Measurements from ENCODE around the gene TMEM106C. TPM values are rescaled to one million over a fixed set of nuclear protein-coding genes. Genes with fewer than 3 reads are reported as not detected.

The TMEM106C gene
- polyA plus RNA-seq, 1 donor (not counting 4 experiments of a cell fraction or from before 2014, with no cell fraction given) = 134 TPM

DNA sequence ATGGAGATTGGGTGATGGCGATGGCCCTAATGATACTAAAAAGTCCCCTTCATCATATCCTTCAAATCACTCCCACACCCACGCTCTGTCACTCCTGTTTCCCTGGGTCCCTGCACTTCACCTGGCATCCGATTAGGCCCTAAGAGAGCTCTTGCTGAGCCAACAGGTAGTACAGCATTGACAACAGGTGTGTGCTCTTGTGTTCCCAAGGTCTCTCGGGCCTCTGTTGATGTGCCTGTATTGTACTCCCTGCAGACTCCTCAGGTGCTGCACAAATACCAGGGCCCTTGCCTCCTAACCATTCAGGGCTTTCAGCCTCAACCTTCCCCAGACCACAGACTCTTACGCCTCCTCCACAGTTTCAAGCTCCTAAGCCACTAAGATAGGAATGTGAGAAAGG, 32.8 kb upstream of the TMEM106C start:
- Histone ChIP-seq H4K20me1 (ENCODE audit: control insufficient read depth, extremely low read depth, insufficient read depth, low read length) (no peaks in the 10 kb centered on the region), H3K9me1 (ENCODE audit: control insufficient read depth, extremely low read depth, insufficient read depth, low read length) (no peaks in the 10 kb centered on the region), H3K9me3 (ENCODE audit: control insufficient read depth, low read depth, low read length) (no peaks in the 10 kb centered on the region), H3K36me3 (ENCODE audit: control insufficient read depth in 2 of 2, extremely low read depth in 1 of 2, insufficient read depth in 2 of 2, low read length in 2 of 2) (no peaks in the 10 kb centered on the region), H3K4me2 (ENCODE audit: control insufficient read depth, extremely low read depth, insufficient read depth, low read depth, low read length) (no peak overlapping the region), H3K27ac (ENCODE audit: control insufficient read depth, insufficient read depth, low read length) (no peak overlapping the region), H2AFZ (ENCODE audit: control insufficient read depth, low read length) (no peak overlapping the region), H3K27me3 (ENCODE audit: control insufficient read depth, extremely low read depth, insufficient read depth, low read length) (peaks cover 26% of the 10 kb centered on the region), H3K4me1 (ENCODE audit: control insufficient read depth, extremely low read depth, insufficient read depth, low read length) (no peaks in the 10 kb centered on the region), H3K79me2 (ENCODE audit: control insufficient read depth, insufficient read depth, low read length) (no peaks in the 10 kb centered on the region), H3K9ac (ENCODE audit: control insufficient read depth, extremely low read depth, insufficient read depth, low read length) (no peak overlapping the region), H3K4me3 (ENCODE audit: control insufficient read depth in 2 of 3, extremely low read depth in 1 of 3, insufficient read depth in 2 of 3, low read depth in 1 of 3, low read length in 3 of 3) (no peak overlapping the region)
- FAIRE-seq (no peak), DNase-seq (ENCODE audit: low read depth, low spot score) (no peak)
- no peak for TF ChIP-seq EZH2 (IDR thresholded peaks at IDR 0.05; ENCODE audit: low read length)
- TF ChIP-seq, protein P1, sequence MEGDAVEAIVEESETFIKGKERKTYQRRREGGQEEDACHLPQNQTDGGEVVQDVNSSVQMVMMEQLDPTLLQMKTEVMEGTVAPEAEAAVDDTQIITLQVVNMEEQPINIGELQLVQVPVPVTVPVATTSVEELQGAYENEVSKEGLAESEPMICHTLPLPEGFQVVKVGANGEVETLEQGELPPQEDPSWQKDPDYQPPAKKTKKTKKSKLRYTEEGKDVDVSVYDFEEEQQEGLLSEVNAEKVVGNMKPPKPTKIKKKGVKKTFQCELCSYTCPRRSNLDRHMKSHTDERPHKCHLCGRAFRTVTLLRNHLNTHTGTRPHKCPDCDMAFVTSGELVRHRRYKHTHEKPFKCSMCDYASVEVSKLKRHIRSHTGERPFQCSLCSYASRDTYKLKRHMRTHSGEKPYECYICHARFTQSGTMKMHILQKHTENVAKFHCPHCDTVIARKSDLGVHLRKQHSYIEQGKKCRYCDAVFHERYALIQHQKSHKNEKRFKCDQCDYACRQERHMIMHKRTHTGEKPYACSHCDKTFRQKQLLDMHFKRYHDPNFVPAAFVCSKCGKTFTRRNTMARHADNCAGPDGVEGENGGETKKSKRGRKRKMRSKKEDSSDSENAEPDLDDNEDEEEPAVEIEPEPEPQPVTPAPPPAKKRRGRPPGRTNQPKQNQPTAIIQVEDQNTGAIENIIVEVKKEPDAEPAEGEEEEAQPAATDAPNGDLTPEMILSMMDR (optimal IDR thresholded peaks at IDR 0.05 in 1 of 3, IDR thresholded peaks at IDR 0.05 in 1 of 3, conservative IDR thresholded peaks at IDR 0.05 in 1 of 3; ENCODE audit: extremely low read depth in 1 of 3, insufficient read depth in 2 of 3, low read length in 3 of 3) = no peak
- dilution Hi-C loops (cut with MboI; ENCODE audit: extremely low pct_ligation_motif_present, low sequenced_read_pairs) = no loop called here

DNA sequence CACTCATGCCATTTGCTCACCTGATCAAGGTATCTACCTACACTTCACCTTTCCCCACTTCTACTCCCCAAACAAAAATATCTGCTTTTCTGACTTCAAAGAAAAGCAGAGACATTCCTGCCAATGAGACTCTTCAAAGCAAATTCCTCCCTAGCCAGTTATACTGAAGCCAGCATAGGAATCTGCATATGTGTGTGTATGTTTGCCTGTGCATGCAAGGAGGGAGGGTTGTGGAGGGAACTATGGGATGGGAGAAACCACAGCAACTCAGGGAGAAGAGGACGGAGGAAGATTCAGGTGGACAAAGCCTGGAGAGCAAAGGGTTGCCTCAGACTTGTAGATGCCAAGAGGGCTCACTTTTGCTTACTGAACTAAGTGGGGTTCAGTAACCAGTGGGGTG, 32.2 kb upstream of the TMEM106C start:
- DNase-seq (ENCODE audit: low read depth, low spot score) = no peak
- no peak overlapping the region for H3K9ac ChIP-seq (ENCODE audit: control insufficient read depth, extremely low read depth, insufficient read depth, low read length)
- no peaks in the 10 kb centered on the region for H3K9me3 ChIP-seq (ENCODE audit: control insufficient read depth, low read depth, low read length)
- no peak for TF ChIP-seq EZH2 (IDR thresholded peaks at IDR 0.05; ENCODE audit: low read length)
- TF ChIP-seq, protein P1 (optimal IDR thresholded peaks at IDR 0.05 in 1 of 3, IDR thresholded peaks at IDR 0.05 in 1 of 3, conservative IDR thresholded peaks at IDR 0.05 in 1 of 3; ENCODE audit: extremely low read depth in 1 of 3, insufficient read depth in 2 of 3, low read length in 3 of 3) = no peak
- H2AFZ ChIP-seq (ENCODE audit: control insufficient read depth, low read length) = no peak overlapping the region
- dilution Hi-C loops (cut with MboI; ENCODE audit: extremely low pct_ligation_motif_present, low sequenced_read_pairs) = no loop called here
- H3K4me1 ChIP-seq (ENCODE audit: control insufficient read depth, extremely low read depth, insufficient read depth, low read length) = no peaks in the 10 kb centered on the region
- H3K36me3 ChIP-seq (ENCODE audit: control insufficient read depth in 2 of 2, extremely low read depth in 1 of 2, insufficient read depth in 2 of 2, low read length in 2 of 2) = no peaks in the 10 kb centered on the region
- no peaks in the 10 kb centered on the region for H4K20me1 ChIP-seq (ENCODE audit: control insufficient read depth, extremely low read depth, insufficient read depth, low read length)
- H3K27ac ChIP-seq (ENCODE audit: control insufficient read depth, insufficient read depth, low read length) = no peak overlapping the region
- H3K9me1 ChIP-seq (ENCODE audit: control insufficient read depth, extremely low read depth, insufficient read depth, low read length) = no peaks in the 10 kb centered on the region
- H3K79me2 ChIP-seq (ENCODE audit: control insufficient read depth, insufficient read depth, low read length) = no peaks in the 10 kb centered on the region
- H3K4me2 ChIP-seq (ENCODE audit: control insufficient read depth, extremely low read depth, insufficient read depth, low read depth, low read length) = no peak overlapping the region
- no peak overlapping the region for H3K4me3 ChIP-seq (ENCODE audit: control insufficient read depth in 2 of 3, extremely low read depth in 1 of 3, insufficient read depth in 2 of 3, low read depth in 1 of 3, low read length in 3 of 3)
- H3K27me3 ChIP-seq (ENCODE audit: control insufficient read depth, extremely low read depth, insufficient read depth, low read length) = peaks cover 23% of the 10 kb centered on the region
- FAIRE-seq = no peak

Measured in keratinocyte (primary cell).